Measurements from ENCODE around the gene LMAN2.
A peak's percentile ranks its signal among the peaks of the same experiment; 100 is the strongest.
"Not testable (repeated sequence)": the region's sequence is repeated elsewhere in the genome, so short reads cannot be mapped to it uniquely, and the experiment has no call there.

The LMAN2 gene

DNA sequence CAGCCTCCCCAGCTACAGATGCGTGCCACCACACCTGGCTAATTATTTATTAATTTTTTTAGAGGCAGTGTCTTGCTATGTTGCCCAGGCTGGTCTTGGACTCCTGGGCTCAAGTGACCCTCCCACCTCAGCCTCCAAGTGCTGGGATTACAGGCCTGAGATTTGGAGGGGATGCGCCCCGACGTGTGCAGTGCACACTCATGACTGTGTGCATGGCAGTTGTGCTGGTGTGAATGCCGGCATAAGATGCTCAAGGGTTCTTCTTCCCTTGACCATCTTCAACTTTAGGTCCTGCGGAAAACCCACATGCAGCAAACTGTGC is 29.3 kb upstream of the LMAN2 start:
- FAIRE-seq = no peak
- no peak for DNase-seq (ENCODE audit: extremely low spot score, insufficient read length, low read depth)

DNA sequence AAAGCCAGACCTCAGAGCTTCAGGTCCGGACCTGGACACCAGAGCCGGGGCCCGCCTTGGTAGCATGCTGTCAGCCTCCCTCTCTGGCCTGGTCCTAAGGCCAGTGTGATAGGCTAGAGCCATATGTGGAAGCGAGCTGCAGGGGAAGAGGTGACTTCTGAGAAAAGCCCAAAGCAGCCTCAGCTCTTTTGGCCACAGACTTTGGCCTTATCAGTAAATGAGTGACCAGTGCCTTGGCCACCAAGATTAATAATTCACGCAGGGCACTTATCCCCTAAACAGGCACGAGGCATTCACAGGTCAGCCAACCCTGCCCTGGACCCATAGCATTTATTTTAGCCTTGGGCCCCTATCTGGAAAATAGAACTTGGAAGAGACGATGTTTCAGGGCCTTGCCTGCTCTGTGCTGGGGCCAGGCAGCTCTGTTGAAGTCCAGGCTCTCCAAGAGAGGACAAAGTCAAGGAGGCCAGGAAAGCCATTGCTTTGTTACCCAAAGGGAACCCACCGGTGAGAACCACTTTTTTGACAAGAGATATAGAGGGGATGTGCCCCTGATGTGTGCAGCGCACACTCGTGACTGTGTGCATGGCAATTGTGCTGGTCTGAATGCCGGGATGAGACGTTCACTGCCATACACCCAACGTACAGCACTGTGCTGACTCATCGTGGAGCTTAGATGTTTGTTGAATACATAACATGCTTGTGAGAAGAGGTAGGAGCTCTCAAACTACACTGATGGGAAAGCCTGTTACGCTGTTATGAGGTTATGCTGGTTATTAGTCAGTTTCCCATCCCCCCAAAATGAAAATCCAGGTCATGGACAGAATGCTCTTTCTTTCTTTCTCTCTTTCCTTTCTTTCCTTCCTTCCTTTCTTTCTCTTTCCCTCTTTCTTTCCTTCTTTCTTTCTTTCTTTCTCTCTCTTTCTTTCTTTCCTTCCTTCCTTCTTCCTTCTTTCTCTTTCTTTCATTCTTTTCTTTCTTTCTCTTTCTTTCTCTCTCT is 27.7 kb upstream of the LMAN2 start:
- FAIRE-seq = peak; percentile 79
- no peak for DNase-seq (ENCODE audit: extremely low spot score, insufficient read length, low read depth)

DNA sequence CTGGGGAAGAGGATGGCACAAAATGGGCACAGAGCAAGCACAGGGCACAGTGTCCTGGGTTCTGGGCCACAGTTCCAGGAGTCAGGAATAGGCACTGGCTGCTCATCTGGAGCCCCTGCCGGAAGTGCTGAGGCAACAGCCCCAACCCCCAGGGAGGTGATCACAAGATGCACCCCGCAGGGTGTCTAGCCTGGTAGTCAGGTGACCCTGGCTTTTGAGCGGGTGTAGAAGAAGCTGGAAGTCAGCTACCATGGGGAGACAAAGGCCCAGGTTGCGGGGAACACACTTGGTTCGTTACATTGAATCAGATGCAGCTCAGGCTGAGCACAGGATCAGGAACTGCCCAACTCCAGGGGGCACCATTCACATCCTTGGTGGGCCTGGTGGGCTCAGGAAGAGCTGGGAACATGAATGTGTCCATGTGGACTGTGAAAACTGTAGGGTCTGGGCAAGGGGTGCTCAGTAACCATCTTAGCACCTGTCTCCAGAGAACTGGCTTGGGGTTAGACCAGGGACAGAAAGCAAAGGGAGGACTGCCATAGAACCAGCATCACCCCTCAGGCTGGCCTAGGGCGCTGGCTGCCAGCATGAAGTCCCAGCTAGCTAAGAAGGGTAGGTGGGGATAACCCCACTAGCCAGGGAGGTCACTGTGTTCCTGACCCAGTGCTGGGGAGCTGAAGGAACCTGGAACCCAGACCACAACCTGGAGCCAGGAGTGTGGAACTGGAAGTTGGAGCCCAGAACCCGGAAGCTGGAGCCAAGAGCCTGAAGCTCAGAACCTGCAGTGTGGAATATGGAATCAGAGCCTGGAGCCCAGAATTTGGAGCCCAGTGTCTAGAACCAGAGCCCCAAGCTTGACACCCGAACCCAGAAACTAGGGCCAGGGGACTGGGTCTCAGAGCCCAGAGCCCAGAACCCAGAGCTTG is 26.6 kb upstream of the LMAN2 start:
- FAIRE-seq (no peak), DNase-seq (ENCODE audit: extremely low spot score, insufficient read length, low read depth) (no peak)

DNA sequence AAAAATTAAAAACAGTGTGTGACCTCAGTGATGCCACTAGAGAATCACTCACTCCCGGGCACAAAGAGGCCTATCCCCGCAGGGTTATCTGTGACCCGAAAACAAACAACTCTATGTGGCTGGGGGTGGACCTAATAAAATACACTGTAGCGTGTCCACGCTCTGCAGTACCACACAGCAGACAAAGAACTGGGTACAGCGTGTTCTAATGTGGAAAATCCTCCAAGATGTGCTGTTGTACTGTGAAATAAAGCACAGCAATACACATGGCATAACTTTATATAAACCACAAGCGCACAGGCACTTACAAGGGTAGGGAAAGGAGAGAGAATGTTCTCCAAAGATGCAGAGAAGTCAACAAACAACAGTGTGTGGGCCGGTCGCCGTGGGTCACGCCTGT is 24.6 kb upstream of the LMAN2 start:
- FAIRE-seq (no peak), DNase-seq (ENCODE audit: extremely low spot score, insufficient read length, low read depth) (no peak)

DNA sequence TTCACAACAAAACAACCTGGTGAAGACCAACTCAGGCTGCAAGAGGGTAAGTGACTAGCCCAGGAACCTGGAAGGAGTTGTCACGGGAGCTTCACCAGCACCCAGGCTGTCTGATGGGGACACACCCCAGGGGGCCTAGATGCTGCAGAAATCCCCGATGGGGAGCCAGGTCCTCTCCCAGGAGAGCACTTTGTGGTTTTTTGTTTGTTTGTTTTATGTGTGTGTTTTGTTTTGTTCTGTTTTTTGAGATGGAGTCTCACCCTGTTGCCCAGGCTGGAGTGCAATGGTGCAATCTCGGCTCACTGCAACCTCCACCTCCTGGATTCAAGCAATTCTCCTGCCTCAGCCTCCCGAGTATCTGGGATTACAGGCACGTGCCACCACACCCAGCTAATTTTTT is 24.0 kb upstream of the LMAN2 start:
- not testable (repeated sequence) for FAIRE-seq; DNase-seq (ENCODE audit: extremely low spot score, insufficient read length, low read depth)

DNA sequence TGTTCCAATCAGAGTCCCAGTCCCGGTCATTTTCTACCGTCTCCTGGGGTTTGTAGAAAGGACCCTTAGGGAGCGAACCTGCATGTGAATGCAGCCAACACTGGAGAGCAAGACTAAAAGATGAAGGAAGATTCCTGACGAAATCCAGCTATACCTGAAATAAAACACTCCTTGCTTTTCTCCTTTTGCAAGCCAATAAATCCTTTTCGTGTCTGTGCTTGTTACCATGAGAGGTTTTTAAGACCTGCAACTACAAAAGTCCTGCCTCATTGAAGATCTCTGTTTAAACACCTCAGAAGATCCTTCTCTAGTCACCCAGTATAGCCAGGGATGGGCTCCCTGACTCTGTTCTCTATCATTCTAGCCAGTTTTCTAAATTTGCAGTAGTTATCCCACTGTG is 22.7 kb upstream of the LMAN2 start:
- no peak for FAIRE-seq
- no peak for DNase-seq (ENCODE audit: extremely low spot score, insufficient read length, low read depth)

DNA sequence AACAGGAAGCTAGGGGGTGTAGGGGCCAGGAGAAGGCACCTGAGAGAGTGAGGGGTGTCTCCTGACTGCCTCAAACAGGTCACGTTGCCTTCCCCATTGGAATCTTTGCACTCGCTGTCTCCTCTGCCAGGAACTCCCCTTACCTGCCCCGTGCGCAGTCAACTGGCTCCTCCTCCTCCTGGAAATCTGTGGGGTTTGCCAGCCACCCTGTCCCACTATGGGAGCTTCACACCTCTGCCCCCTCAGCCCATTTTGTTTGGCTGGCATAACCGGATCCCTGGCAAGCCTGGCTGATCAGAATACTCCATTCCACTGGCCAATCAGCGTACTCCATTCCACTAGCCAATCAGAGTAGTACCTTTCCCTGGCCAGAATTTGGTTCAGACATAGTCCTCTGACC is 22.3 kb upstream of the LMAN2 start:
- DNase-seq (ENCODE audit: extremely low spot score, insufficient read length, low read depth) = no peak
- FAIRE-seq = no peak

DNA sequence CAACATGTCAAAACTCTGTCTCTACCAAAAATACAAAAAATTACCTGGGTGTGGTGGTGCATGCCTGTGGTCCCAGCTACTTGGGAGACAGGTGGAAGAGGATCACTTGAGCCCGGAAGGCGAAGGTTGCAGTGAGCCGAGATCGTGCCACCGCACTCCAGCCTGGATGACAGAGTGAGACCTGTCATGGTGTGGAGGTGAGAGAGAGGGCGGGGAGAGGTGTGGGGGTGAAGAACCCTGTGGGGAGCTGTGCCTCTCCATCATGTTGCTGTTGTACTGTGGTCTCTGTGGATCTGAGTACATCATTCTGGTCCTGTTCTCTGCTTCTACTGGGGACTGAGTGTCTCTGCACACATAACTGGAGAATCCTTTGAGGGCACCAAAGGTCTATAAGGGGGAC is 21.4 kb upstream of the LMAN2 start:
- DNase-seq (ENCODE audit: extremely low spot score, insufficient read length, low read depth) (no peak), FAIRE-seq (no peak)

DNA sequence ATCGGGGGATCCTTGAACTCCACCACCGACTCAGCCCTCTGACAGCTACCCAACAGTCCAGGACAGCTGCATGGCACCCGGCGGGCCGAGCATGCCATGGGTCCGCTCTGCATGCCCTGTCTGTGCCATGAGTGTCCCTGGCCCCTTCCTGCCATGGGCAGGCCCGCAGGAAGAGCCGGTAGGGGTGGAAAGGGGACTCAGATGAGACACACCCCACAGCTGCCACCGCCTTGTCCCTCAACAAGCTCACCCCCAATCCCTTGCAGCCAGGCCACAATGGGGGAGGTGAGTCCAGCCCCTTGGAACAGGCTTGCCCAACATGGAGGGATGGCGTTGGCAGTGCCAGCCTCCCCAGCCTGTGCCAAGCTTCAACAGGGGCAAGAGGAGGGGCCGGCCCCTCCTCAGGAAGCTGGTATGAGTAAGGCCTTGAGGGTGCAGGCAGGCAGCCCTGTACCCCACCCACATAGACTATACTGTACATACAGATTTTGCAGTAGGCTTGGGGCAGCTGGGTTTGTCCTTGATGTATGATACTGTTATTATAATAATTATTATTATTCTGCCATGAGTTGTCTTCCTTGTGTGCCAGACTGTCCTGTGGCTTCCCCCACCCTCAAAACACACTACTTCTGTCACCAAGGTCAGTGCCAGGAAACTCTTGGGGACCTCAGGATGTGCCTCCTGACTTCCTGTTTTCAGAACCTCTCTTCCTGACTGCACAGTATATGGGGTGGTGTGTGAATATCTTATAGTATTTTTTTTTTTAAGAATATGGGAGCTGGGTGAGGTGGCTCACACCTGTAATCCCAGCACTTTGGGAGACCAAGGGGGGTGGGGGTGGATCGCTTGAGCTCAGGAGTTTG is 20.8 kb upstream of the LMAN2 start:
- FAIRE-seq = no peak
- DNase-seq (ENCODE audit: extremely low spot score, insufficient read length, low read depth) = no peak

DNA sequence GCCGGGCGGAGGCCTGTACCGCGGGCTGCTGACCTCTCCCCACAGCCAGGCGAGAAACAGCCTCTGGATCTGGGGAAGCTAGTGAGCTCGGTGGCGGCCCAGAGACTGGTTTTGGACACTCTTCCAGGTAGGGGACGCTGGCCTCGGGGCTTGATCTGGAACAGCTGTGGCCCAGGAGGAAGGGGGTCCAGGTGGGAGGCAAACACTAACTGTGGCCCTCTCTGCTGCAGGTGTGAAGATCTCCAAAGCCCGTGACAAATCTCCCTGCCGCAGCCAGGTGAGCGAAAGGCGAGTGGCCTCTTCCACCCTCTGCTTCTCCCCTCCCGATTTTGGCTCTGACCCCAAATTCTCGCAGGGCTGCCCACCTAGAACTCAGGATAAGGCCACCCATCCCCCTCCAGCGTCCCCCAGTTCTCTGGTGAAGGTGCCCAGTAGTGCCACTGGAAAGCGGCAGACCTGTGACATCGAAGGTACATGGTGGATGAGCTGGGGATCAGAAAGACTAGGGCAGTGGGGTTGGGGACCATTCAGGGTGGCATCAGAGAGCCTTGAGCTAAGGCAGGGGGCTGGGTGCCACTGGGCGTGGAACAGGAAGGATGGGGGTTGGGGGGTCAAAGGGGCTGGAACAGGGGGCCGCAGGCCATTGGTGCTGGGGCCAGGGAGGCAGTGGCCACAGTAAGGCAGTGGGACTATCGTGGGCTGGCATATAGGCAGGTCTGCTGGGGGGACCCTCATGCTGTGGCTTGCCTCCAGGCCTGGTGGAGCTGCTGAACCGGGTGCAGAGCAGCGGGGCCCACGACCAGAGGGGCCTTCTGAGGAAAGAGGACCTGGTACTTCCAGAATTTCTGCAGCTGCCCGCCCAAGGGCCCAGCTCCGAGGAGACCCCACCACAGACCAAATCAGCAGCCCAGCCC is 19.9 kb upstream of the LMAN2 start:
- FAIRE-seq (no peak), DNase-seq (ENCODE audit: extremely low spot score, insufficient read length, low read depth) (no peak)

DNA sequence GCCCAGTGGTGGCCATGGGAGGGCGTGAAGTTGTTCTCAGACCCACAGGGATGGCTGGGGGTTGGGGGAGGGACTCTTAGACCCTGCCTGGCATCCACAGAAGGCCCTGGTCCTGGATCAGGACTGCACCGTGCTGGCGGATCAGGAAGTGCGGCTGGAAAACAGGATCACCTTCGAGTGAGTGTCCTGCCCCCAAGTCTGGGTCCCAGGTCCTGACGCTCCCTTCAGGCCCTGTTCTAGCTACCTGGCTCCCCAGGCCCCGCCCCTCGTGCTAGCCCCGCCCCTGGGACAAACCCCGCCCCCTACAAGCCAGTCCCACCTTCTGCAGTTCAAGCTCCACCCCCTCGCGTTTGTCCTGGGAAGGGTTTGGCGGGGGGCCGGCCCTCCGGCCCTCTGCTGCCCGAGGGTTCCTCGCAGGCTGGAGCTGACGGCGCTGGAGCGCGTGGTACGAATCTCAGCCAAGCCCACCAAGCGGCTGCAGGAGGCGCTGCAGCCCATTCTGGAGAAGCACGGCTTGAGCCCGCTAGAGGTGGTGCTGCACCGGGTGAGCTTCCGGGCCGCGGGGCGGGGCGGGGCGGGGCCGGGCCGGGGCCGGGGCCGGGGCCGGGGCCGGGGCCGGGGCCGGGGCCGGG is 19.1 kb upstream of the LMAN2 start:
- DNase-seq (ENCODE audit: extremely low spot score, insufficient read length, low read depth) = no peak
- peak; percentile 5 for FAIRE-seq

DNA sequence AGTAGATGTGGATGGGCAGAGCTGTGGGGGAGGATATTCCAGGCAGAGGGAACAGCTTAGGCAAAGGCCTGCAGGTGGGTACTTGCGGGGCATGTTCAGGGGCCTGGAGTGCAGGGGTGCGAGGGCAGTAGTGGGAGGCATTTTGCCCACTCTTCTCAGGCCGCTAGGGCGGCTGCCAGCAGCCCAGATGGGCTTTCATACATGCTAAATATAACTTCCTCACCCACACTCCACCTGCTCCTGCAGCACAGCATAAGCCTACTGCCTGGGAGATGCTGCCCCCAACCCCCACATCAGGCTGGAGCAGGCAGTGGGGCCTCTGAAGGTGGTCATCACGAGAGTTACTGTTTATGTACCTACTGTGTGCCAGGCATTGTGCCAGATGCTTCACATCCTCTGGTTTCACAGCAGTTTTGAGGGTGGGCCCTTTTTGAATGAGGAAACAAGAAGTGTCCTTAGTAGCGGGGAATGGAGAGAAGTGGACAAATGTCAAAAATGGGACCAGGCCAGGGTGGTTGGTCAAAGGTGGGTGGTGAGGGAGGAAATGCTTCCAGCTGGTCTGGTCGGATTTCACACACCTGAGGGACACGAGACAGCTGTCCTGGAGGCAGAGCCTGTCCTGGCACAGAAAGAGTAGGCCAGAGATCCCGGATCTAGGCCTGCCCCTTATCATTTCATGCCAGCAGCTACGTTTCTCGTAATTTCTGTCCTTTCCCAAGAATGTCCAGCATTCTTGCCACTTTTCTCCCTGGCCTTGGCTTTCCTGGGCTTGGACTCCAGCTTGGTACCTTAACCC is 18.4 kb upstream of the LMAN2 start:
- FAIRE-seq (no peak), DNase-seq (ENCODE audit: extremely low spot score, insufficient read length, low read depth) (no peak)

DNA sequence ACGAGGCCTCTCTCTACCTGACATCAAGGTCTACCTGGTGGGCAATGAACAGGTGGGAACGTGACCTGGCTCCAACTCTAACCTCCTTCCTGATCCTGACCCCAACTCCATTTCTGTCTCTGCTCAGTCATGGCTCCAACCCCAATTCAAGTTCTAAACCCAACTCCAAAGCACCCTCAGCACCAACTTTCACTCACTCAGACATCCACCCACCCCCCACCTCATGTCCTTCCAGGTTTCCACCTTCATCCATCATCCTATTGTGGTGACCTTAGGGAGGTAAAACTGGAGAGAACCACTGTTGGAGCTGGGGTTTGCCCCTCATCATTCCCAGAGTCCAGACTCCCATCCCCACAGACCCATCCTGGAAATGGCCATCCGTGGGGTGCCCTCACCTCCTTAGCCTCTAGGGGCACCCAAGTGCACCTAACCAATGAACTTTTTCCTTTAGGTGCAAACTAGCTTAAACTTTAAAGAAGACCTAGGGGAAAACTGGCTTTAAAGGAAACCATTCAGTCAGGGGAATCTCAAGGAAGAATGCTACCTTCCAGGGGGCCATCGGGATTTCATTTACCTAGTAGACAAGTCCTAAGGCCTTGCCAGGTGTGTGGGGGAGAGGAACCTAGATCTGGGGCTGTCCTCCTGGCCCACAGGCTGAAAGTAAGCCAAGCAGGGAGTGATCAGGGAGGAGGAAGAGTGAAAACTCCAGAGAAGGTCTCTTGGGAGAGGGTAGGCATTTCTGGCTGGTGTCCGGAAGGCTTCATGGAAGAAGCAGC is 17.6 kb upstream of the LMAN2 start:
- DNase-seq (ENCODE audit: extremely low spot score, insufficient read length, low read depth) = no peak
- peak; percentile 90 for FAIRE-seq

DNA sequence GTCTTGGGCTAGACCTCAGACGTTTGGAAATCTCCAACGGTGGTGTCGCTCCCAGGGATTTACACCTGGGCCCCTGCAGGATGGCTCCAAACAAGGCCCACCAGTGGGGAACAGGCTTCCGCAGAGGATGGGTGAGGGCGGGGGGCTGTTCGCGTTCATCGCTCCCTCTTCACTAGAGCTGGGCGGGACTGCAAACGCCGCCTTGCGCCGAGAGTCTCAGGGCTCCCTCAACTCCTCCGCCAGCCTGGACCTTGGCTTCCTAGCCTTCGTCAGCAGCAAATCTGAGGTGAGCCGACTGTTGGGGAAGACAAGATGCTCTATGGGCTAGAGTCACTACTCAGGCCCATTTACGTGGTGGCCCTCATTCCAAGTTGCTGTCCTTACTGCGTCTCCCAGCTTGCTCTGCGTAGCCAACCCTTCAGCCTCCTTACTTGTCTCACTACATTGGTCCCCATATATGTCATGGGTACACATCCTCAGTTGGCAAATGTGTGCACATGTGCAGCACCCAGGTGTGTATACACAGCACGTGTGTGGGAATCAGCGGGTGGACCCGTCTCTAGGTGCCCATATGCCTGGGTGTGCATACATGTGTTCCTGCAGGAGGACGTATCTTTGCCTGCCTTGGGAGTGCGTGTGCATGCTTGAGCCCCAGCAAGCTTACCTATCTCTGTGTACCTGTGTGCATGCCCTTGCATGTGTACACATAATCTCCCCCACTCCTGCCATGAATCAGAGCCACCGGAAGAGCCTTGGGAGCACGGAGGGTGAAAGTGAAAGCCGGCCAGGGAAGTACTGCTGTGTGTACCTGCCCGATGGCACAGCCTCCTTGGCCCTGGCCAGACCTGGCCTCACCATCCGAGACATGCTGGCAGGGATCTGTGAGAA is 16.8 kb upstream of the LMAN2 start:
- DNase-seq (ENCODE audit: extremely low spot score, insufficient read length, low read depth) (no peak), FAIRE-seq (no peak)

DNA sequence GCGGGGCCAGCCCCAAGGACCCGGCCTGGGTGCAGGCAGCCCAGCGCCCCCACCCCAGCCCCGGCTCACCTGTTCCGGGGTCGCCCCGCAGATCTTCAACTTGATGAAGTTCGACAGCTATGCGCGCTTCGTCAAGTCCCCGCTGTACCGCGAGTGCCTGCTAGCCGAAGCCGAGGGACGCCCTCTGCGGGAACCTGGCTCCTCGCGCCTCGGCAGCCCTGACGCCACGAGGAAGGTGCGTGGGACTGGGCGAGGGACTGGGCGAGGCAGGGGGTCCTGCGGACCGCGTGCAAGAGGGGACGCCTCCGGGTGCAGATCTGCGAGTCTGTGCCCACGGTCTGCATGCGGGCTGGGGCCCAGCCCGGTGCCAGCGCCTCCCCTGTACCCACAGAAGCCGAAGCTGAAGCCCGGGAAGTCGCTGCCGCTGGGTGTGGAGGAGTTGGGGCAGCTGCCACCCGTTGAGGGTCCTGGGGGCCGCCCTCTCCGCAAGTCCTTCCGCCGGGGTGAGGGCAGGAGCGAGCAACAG is 15.9 kb upstream of the LMAN2 start:
- FAIRE-seq (no peak), DNase-seq (ENCODE audit: extremely low spot score, insufficient read length, low read depth) (no peak)
